ENCODE data around the gene MLIP. TPM values are rescaled to one million over a fixed set of nuclear protein-coding genes. Genes with fewer than 3 reads are reported as not detected.

Gene MLIP
- total RNA-seq, 4 donors from 2014 or later: 0.42 to 3.5 (median 1.2) TPM

DNA sequence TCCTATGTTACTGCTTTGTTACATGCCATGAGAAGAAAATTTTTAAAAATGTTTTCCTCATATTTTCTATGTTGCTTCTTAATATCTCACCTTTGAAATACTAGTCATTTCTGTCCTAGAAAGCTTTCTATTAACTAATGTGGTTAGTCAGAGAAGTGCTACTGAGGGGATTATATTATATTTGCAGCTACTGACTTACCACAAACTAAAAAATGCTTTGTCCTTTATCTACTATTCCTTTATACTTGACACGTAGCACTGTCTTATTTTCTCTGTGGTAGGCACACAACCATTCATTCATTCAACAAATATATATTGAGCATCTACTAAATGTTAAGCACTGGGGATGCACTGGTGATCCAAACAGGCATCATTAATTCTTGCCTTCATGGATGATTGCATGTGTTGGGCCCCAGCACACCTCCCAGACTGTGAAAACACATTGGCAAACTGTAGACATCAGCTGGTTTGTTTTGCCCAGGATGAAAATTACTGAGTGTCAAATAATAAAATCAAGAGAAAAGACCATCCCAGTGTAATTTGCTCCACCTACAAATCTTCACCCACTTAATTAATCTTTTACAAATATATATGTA is 10.7 kb upstream of the MLIP start:
- DNase-seq (ENCODE audit: extremely low spot score): no peak
- Histone ChIP-seq H3K9me3 (no peaks in the 10 kb centered on the region), H3K27ac (replicated peaks in 1 of 4) (no peak overlapping the region), H3K4me3 (no peak overlapping the region), H3K4me1 (peaks cover 0 to 10% (median 0%) of the 10 kb centered on the region in 4 donors), H3K36me3 (peaks cover 0 to 4% (median 0%) of the 10 kb centered on the region in 4 donors), H3K27me3 (no peaks in the 10 kb centered on the region)
- TF ChIP-seq POLR2A (IDR thresholded peaks at IDR 0.05; ENCODE audit: low read depth) (no peak), EP300 (IDR thresholded peaks at IDR 0.05) (no peak), POLR2AphosphoS5 (IDR thresholded peaks at IDR 0.05) (no peak)
- TF ChIP-seq, protein P1, sequence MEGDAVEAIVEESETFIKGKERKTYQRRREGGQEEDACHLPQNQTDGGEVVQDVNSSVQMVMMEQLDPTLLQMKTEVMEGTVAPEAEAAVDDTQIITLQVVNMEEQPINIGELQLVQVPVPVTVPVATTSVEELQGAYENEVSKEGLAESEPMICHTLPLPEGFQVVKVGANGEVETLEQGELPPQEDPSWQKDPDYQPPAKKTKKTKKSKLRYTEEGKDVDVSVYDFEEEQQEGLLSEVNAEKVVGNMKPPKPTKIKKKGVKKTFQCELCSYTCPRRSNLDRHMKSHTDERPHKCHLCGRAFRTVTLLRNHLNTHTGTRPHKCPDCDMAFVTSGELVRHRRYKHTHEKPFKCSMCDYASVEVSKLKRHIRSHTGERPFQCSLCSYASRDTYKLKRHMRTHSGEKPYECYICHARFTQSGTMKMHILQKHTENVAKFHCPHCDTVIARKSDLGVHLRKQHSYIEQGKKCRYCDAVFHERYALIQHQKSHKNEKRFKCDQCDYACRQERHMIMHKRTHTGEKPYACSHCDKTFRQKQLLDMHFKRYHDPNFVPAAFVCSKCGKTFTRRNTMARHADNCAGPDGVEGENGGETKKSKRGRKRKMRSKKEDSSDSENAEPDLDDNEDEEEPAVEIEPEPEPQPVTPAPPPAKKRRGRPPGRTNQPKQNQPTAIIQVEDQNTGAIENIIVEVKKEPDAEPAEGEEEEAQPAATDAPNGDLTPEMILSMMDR (IDR thresholded peaks at IDR 0.05): no peak
- intact Hi-C loops (cut with DNase I): no loop called here
- WGBS: 73% methylated on average over 1 of the region's 1 CpG

DNA sequence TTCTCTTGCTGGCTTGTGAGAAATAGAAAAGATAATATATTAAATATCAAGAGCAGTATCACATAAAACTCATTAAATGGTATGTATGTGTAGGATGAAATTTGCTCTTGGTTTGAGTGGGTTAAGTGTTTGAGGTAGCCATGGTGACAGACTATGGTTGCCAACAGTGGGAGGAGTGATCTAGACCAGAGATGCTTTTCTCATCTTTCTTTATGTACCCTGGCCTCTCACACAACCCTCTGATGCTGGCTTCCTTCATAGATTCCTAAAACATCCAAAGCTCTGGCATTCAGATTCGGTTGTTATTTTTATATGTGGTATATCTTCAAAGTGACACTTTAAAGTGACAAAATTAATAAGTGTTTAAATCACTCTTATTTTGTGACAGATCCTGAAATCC is 9.0 kb upstream of the MLIP start:
- no peak overlapping the region for H3K4me3 ChIP-seq
- WGBS: 29% methylated on average over 1 of the region's 1 CpG

DNA sequence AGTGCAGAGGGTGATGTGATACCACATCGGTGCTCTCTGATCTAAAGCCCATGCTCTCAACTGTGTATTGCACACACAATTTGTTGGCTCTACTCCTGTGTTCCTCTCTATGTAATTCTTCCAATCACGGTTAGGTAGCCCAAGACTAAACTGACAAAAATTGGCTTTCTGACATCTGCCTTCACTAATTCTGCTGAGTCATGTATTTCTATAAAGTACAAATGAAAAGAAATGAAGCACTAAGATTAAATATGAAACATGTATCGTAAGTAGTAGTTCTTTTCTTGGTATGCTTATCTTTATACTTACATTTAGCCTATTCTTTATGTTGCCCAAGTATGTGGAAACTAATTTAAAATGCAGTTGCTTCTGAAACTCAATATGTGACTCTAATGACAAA is 7.7 kb upstream of the MLIP start:
- TF ChIP-seq POLR2A (IDR thresholded peaks at IDR 0.05; ENCODE audit: low read depth) (no peak), EP300 (IDR thresholded peaks at IDR 0.05) (no peak), POLR2AphosphoS5 (IDR thresholded peaks at IDR 0.05) (no peak)
- TF ChIP-seq, protein P1 (IDR thresholded peaks at IDR 0.05): no peak
- H3K9me3 ChIP-seq: no peaks in the 10 kb centered on the region
- H3K36me3 ChIP-seq: no peaks in the 10 kb centered on the region
- intact Hi-C loops (cut with DNase I): no loop called here
- no peaks in the 10 kb centered on the region for H3K27me3 ChIP-seq
- DNase-seq (ENCODE audit: extremely low spot score): no peak
- WGBS: 75% methylated on average over 3 of the region's 3 CpGs
- no peak overlapping the region for H3K4me3 ChIP-seq
- peaks cover 6 to 19% (median 9%) of the 10 kb centered on the region in 4 donors for H3K4me1 ChIP-seq
- no peak overlapping the region for H3K27ac ChIP-seq (replicated peaks in 1 of 4)

More for the DNA sequence above, 9.0 kb upstream of the MLIP start:
- DNase-seq (ENCODE audit: extremely low spot score): no peak
- no peaks in the 10 kb centered on the region for H3K27me3 ChIP-seq
- no peak overlapping the region for H3K27ac ChIP-seq (replicated peaks in 1 of 4)
- H3K4me1 ChIP-seq: peaks cover 0 to 19% (median under 1%) of the 10 kb centered on the region in 4 donors
- TF ChIP-seq POLR2A (IDR thresholded peaks at IDR 0.05; ENCODE audit: low read depth) (no peak), POLR2AphosphoS5 (IDR thresholded peaks at IDR 0.05) (no peak), EP300 (IDR thresholded peaks at IDR 0.05) (no peak)
- TF ChIP-seq, protein P1 (IDR thresholded peaks at IDR 0.05): no peak
- no peaks in the 10 kb centered on the region for H3K9me3 ChIP-seq
- intact Hi-C loops (cut with DNase I): no loop called here
- no peaks in the 10 kb centered on the region for H3K36me3 ChIP-seq

DNA sequence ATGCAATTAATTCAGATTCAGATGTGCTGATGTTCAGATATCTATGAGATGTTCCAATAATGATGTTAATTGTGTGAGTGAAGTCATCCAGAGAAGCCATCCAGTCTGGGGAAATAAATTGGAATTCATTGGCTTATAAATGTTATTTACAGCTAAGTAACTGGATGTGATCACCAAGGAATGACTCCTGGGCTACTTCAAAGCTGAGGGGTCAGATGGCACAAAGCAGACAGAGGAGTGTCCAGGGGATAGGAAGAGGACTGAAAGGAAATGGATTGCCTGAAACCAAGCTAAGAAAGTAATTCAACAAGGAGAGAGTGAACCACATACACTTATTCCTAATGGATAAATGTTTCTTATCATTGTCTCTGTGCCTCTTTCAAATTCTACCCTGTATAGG is 4.5 kb upstream of the MLIP start:
- DNase-seq (ENCODE audit: extremely low spot score): no peak
- Histone ChIP-seq H3K27ac (replicated peaks in 1 of 4) (no peak overlapping the region), H3K4me1 (peaks cover 6 to 24% (median 11%) of the 10 kb centered on the region in 4 donors), H3K27me3 (no peaks in the 10 kb centered on the region), H3K36me3 (no peaks in the 10 kb centered on the region), H3K9me3 (no peaks in the 10 kb centered on the region), H3K4me3 (no peak overlapping the region)
- TF ChIP-seq POLR2A (IDR thresholded peaks at IDR 0.05; ENCODE audit: low read depth) (no peak), EP300 (IDR thresholded peaks at IDR 0.05) (no peak), POLR2AphosphoS5 (IDR thresholded peaks at IDR 0.05) (no peak)
- TF ChIP-seq, protein P1 (IDR thresholded peaks at IDR 0.05): no peak
- intact Hi-C loops (cut with DNase I): no loop called here
